ENCODE measurements around the gene LRRC43. TPM values are rescaled to one million over a fixed set of nuclear protein-coding genes. Genes with fewer than 3 reads are reported as not detected.

Gene LRRC43
- total and polyA plus RNA-seq, 2 of the 4 experiments (the other 2 are of a cell fraction): 0.26 to 0.36 TPM

DNA sequence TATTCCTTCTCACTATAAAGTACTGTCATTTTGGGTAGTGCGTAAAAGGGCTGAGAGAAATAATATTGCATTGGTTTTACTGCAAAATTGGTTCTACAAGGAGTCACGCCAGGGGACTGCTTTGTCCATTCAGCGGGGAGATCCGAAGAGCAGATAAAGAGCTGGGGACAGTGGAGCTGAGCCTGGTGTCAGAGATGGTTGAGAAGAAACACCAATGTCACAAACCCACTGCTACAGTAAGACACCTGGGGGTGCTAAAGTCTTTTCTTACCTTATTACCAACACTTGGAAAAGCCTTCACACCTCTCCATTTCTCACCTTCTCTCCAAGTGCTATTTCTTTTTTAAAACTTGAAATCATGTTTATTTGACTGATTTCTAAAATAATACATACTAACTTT, 23.0 kb upstream of the LRRC43 start:
- Histone ChIP-seq H3K56ac (ENCODE audit: extremely low read depth, insufficient read depth, low read length) (no peak overlapping the region), H3K4me2 (ENCODE audit: low read depth, low read length) (no peak overlapping the region), H3K27ac (ENCODE audit: insufficient read depth, low read length) (no peak overlapping the region), H2BK20ac (ENCODE audit: low read depth, low read length) (no peak overlapping the region), H2BK5ac (ENCODE audit: low read depth, low read length, poor library complexity, severe bottlenecking) (no peak overlapping the region), H2AFZ (replicated peaks; ENCODE audit: low read length, poor library complexity) (no peak overlapping the region), H3K4me1 (ENCODE audit: control insufficient read depth, insufficient read depth, low read length) (no peaks in the 10 kb centered on the region), H3K9me3 (ENCODE audit: control insufficient read depth, insufficient read depth, low read length) (no peaks in the 10 kb centered on the region), H3K27me3 (ENCODE audit: control insufficient read depth, insufficient read depth, low read length) (peaks cover 7% of the 10 kb centered on the region), H2BK120ac (ENCODE audit: low read depth, low read length) (no peak overlapping the region), H3K9ac (ENCODE audit: low read depth, low read length) (no peak overlapping the region), H3K4me3 (ENCODE audit: insufficient read depth, low read depth, low read length) (no peak overlapping the region), H4K20me1 (ENCODE audit: insufficient read depth, low read length) (no peaks in the 10 kb centered on the region), H4K91ac (ENCODE audit: insufficient read depth, low read depth, low read length) (no peak overlapping the region), H3K36me3 (ENCODE audit: control insufficient read depth, insufficient read depth, low read length) (no peaks in the 10 kb centered on the region), H4K8ac (ENCODE audit: low read depth in 2 of 2, low read length in 2 of 2) (no peak overlapping the region), H3K18ac (ENCODE audit: low read depth, low read length) (no peak overlapping the region), H3K4ac (ENCODE audit: low read depth, low read length) (no peak overlapping the region), H3K79me1 (ENCODE audit: low read depth in 1 of 2, low read length in 2 of 2) (no peaks in the 10 kb centered on the region), H2BK15ac (ENCODE audit: low read depth, low read length) (no peak overlapping the region), H3K9me1 (ENCODE audit: insufficient read depth, low read length) (no peaks in the 10 kb centered on the region), H2AK9ac (replicated peaks; ENCODE audit: low read depth, low read length, poor library complexity) (no peak overlapping the region), H3K23ac (ENCODE audit: low read depth, low read length) (no peak overlapping the region), H2AK5ac (ENCODE audit: low read depth, low read length) (no peak overlapping the region), H4K5ac (ENCODE audit: low read depth, low read length) (no peak overlapping the region), H3K14ac (replicated peaks; ENCODE audit: low read depth, low read length) (no peak overlapping the region)
- CTCF ChIA-PET: no interaction called here
- no peak for ATAC-seq (ENCODE audit: low read depth)
- TF ChIP-seq, protein P1, sequence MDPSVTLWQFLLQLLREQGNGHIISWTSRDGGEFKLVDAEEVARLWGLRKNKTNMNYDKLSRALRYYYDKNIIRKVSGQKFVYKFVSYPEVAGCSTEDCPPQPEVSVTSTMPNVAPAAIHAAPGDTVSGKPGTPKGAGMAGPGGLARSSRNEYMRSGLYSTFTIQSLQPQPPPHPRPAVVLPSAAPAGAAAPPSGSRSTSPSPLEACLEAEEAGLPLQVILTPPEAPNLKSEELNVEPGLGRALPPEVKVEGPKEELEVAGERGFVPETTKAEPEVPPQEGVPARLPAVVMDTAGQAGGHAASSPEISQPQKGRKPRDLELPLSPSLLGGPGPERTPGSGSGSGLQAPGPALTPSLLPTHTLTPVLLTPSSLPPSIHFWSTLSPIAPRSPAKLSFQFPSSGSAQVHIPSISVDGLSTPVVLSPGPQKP (IDR thresholded peaks at IDR 0.05; ENCODE audit: borderline replicate concordance, low read depth, low read length): no peak
- TF ChIP-seq MAZ (IDR thresholded peaks at IDR 0.05; ENCODE audit: borderline replicate concordance, low read depth, low read length) (no peak), RFX5 (IDR thresholded peaks at IDR 0.05; ENCODE audit: low read depth, low read length) (no peak), CEBPB (IDR thresholded peaks at IDR 0.05; ENCODE audit: low read depth, low read length) (no peak), BHLHE40 (IDR thresholded peaks at IDR 0.05; ENCODE audit: low read depth, low read length) (no peak), MAFK (IDR thresholded peaks at IDR 0.05; ENCODE audit: low read depth, low read length) (no peak), USF2 (IDR thresholded peaks at IDR 0.05; ENCODE audit: low read depth, low read length) (no peak), FOS (IDR thresholded peaks at IDR 0.05; ENCODE audit: low read depth, low read length) (no peak), CHD1 (IDR thresholded peaks at IDR 0.05; ENCODE audit: low read depth, low read length) (no peak), POLR2A (IDR thresholded peaks at IDR 0.05; ENCODE audit: low read depth, low read length) (no peak), RCOR1 (IDR thresholded peaks at IDR 0.05; ENCODE audit: insufficient replicate concordance, low read length) (no peak), MXI1 (IDR thresholded peaks at IDR 0.05; ENCODE audit: borderline replicate concordance, low read depth, low read length) (no peak), RAD21 (IDR thresholded peaks at IDR 0.05; ENCODE audit: low read length) (no peak), NFE2L2 (IDR thresholded peaks at IDR 0.05; ENCODE audit: low read depth, low read length) (no peak), SMC3 (IDR thresholded peaks at IDR 0.05; ENCODE audit: low read depth, low read length) (no peak)
- TF ChIP-seq, protein P2, sequence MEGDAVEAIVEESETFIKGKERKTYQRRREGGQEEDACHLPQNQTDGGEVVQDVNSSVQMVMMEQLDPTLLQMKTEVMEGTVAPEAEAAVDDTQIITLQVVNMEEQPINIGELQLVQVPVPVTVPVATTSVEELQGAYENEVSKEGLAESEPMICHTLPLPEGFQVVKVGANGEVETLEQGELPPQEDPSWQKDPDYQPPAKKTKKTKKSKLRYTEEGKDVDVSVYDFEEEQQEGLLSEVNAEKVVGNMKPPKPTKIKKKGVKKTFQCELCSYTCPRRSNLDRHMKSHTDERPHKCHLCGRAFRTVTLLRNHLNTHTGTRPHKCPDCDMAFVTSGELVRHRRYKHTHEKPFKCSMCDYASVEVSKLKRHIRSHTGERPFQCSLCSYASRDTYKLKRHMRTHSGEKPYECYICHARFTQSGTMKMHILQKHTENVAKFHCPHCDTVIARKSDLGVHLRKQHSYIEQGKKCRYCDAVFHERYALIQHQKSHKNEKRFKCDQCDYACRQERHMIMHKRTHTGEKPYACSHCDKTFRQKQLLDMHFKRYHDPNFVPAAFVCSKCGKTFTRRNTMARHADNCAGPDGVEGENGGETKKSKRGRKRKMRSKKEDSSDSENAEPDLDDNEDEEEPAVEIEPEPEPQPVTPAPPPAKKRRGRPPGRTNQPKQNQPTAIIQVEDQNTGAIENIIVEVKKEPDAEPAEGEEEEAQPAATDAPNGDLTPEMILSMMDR (conservative IDR thresholded peaks at IDR 0.05; ENCODE audit: low read depth, low read length): no peak
- no TSS peak for BruUV-seq (replicated peaks)
- POLR2A ChIA-PET (ENCODE audit: unreplicated experiment): no interaction called here
- in situ Hi-C loops (cut with MboI; ENCODE audit: low sequenced_read_pairs) (no loop called here), dilution Hi-C loops (cut with HindIII; ENCODE audit: low sequenced_read_pairs, unreplicated experiment) (no loop called here), intact Hi-C loops (cut with micrococcal nuclease) (no loop called here)
- WGBS, 2 experiments (ENCODE audit: extremely low coverage in 2 of 2, insufficient read length in 1 of 2): no CpG with 5 or more reads among the region's 4 CpGs
- DNase-seq: no peak

Data from IMR-90 (cell line).